Head of caudate nucleus (tissue), 42 donors: ENCODE measurements around the gene SOCS1.

Experiments
- DNase-seq, 42 donors: peaks; one replicate each; pipeline versions ENCODE4 v3.0.0 to v3.0.0-alpha.2; 2020 to 2021; ENCODE audit warnings: mixed read lengths in 7 of 42
- intact Hi-C: fragments of 100-400 bp; cut with DNase I; formaldehyde crosslinking; loops from one replicate; pipeline ENCODE4 v1.15.0; 2022

Gene SOCS1

GRCh38 chr16:11252482-11252931, 3.5 kb downstream of the SOCS1 start:
- DNase-seq, result no peak
- intact Hi-C loops, result no loop called here

- intact Hi-C loops, result no loop called here
- DNase-seq, result peak in 3 of 42 donors; percentile 26 to 32 (median 28)
Observed at GRCh38 chr16:11251525-11252481, 4.2 kb downstream of the SOCS1 start.

GRCh38 chr16:11250786-11251524, 5.0 kb downstream of the SOCS1 start:
- intact Hi-C loops, result no loop called here
- DNase-seq, result no peak

DNA sequence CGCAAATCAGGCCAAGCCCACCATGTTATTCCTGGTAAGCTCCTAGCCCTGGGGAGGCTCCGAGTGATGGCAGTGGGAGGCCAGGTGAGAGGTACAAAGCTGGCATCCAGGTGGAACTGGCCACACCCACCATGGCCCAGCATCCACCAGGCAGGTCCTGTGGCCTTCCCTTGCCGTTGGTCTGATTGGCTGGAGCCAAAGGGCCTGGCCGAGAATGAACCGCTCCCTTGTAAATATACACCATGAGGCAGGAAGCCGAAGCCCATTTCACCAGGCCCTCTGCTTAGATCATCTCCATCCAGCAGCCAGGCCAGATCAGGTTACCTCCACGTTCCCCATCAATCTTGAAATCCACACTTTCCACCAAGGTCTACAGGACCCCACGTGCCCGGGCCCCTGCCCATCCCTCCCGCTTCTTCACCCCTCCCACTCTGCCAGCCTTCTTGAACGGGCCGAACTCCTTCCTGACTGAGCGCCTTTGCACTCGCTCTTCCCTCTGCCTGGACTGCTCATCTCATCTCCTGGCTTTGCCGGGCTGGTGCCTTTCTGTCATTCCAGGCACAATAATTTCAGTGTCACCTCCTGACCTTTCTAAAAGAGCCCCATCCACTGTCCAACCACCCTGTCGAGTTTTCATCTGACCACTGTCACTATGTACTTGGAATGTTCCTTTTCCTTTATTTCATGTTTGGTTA, 5.8 kb downstream of the SOCS1 start:
- DNase-seq, result no peak
- intact Hi-C loops, result no loop called here

GRCh38 chr16:11249233-11250061, 6.6 kb downstream of the SOCS1 start:
- DNase-seq, result no peak
- intact Hi-C loops, result no loop called here

DNA sequence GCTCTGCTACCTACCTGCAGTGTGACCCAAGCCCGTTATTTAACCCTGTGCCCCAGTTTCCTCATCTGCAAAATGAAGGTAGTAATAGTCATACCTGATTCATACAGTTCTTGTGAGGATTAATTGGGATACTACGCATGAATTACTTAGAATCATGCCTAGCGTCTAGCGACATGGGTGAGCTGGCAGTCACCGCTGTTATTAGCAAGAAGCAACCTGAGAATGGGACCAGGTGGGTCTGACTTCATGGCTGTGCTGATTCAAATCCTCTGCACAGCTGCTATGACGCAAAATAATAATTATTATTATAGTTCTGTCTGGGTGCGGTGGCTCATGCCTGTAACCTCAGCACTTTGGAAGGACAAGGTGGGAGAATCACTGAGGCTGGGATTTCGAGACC, 7.9 kb downstream of the SOCS1 start:
- DNase-seq, result no peak
- intact Hi-C loops, result no loop called here

- no peak for DNase-seq
Observed at GRCh38 chr16:11245988-11246387, 10.0 kb downstream of the SOCS1 start.

DNA sequence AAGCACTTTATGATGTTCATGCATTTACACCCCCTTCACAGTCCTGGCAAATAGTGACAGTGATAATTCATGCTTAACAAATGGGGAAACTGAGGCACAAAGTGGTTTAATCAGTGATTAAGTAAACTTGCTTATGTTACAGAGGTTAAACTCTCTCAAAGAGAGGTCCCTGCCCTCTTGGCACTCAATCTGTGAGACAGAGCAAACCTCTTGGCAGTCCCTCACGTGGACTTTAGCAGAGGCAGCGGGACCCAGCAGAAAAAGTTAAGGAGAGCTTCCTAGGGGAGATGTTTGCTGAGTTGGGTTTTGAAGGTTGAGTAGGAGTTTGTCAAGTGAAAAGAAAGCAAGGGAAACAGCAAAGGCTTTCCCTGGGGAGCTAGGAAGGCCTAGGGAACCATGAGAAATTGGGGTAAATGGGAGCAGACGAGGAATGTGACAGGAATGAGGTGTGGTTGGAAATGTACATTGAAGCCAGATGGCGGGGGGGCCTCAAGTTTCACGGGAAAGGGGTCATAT, 10.7 kb downstream of the SOCS1 start:
- no peak for DNase-seq
- intact Hi-C loops, result no loop called here

More at GRCh38 chr16:11245988-11246387, 10.0 kb downstream of the SOCS1 start:
- intact Hi-C loops, result no loop called here

- intact Hi-C loops, result no loop called here
- no peak for DNase-seq
Observed at GRCh38 chr16:11242658-11243057, 13.3 kb downstream of the SOCS1 start.

DNA sequence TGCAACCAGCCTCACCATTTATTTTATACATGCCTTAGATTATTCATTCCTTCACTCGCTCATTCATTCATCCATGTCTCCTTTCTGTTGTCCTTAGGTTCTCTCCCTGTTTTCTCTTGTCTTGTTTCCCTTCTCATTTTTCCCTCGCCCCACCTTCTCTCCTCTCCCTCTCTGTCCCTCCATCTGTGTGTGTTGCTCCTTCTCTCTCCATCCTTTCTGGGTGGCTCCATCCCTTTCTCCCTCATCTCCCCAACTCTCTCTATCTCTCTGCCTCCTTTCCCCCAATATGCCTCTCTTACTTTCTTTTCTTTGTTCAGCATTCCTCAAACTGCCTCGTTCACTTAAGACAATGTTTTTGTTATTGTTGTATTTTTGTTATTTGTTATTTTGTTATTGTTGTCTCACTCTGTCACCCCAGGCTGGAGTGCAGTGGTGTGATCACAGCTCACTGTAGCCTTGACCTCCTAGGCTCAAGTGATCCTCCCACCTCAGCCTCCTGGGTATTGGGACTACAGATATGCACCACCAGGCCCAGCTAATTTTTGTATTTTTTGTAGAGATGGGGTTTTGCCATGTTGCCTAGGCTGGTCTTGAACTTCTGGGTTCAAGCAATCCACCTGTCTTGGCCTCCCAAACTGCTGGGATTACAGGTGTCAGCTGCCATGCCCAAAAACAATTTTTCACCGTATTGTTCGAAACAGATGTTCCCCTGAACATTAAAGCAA, 14.4 kb downstream of the SOCS1 start:
- DNase-seq, result no peak
- intact Hi-C loops, result no loop called here

- peak in 2 of 42 donors; percentile 21 to 37 for DNase-seq
- intact Hi-C loops, result no loop called here
Observed at GRCh38 chr16:11240636-11241473, 15.1 kb downstream of the SOCS1 start.

DNA sequence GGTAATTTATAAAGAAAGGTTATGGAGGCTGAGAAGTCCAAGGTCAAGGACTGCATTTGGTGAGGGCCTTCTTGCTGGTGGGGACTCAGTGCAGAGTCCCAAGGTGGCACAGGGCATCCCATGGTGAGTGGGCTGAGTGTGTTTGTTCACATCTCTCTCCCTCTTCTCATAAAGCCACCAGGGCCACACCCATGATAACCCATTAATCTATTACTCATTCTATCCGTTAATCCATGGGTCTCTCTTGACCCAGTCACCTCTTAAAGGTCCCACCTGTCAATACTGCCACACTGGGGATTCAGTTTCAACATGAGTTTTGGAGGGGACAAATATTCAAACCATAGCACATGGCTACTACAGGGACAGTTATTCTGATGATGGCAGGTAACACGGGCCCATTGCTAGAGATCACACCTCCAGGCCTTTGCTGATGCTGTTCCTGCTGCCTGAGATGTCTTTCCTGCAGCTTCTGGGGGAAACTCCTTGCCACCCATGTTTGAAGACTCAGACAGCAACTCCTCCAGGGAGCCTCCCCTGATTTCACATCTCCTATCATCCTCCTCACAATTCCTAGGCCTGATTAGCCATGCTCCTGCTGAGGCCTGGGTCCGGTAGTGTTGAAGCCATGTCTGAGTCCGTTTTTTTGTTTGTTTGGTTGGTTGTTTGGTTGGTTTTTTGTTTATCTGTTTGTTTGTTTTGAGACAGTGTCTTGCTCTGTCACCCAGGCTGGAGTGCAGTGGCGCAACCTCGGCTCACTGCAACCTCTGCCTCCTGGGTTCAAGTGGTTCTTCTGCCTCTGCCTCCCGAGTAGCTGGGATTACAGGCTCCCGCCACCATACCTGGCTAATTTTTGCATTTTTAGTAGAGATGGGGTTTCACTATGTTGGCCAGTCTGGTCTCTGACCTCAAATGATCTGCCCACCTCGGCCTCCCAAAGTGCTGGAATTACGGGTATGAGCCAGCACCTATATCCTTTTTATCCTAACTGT, 16.1 kb downstream of the SOCS1 start:
- no peak for DNase-seq
- intact Hi-C loops, result no loop called here

GRCh38 chr16:11238272-11239202, 17.5 kb downstream of the SOCS1 start:
- intact Hi-C loops, result no loop called here

GRCh38 chr16:11236461-11237254, 19.3 kb downstream of the SOCS1 start:
- no peak for DNase-seq
- intact Hi-C loops, result no loop called here

More at GRCh38 chr16:11238272-11239202, 17.5 kb downstream of the SOCS1 start:
- no peak for DNase-seq
